Anterior cingulate cortex (tissue), 58 donors: Measurements from ENCODE around the gene ZNF608.

ENCODE experiments used
- DNase-seq, 58 donors: peaks; one replicate each; lab custom pipeline; 2025; lab: John Stamatoyannopoulos, UW

ZNF608 gene

GRCh38 chr5:124754206-124754927, 7.9 kb upstream of the ZNF608 start:
- DNase-seq = peak in 1 of 58 donors; percentile 54

- no peak for DNase-seq
Observed at GRCh38 chr5:124752854-124753720, 6.6 kb upstream of the ZNF608 start.

GRCh38 chr5:124751031-124751430, 4.6 kb upstream of the ZNF608 start:
- no peak for DNase-seq

GRCh38 chr5:124748687-124749594, 2.5 kb upstream of the ZNF608 start:
- DNase-seq = peak; percentile 29 to 94 (median 82)

- peak in 10 of 58 donors; percentile 13 to 61 (median 52) for DNase-seq
Observed at GRCh38 chr5:124747791-124748686, 1.6 kb upstream of the ZNF608 start.

- DNase-seq = peak; percentile 27 to 92 (median 72)
Observed at GRCh38 chr5:124746916-124747790, 714 bp upstream of the ZNF608 start.

GRCh38 chr5:124745007-124745927, 1.2 kb downstream of the ZNF608 start:
- no peak for DNase-seq

- DNase-seq = peak in 48 of 58 donors; percentile 18 to 75 (median 54)
Observed at GRCh38 chr5:124744170-124744971, 2.1 kb downstream of the ZNF608 start.

GRCh38 chr5:124743602-124744169, 2.8 kb downstream of the ZNF608 start:
- peak in 8 of 58 donors; percentile 12 to 62 (median 34) for DNase-seq

- DNase-seq = peak in 3 of 58 donors; percentile 22 to 39 (median 34)
Observed at GRCh38 chr5:124742983-124743601, 3.3 kb downstream of the ZNF608 start.

- DNase-seq = no peak
Observed at GRCh38 chr5:124742521-124742920, 3.9 kb downstream of the ZNF608 start.

- peak in 3 of 58 donors; percentile 21 to 30 (median 25) for DNase-seq
Observed at GRCh38 chr5:124741711-124742496, 4.5 kb downstream of the ZNF608 start.

- DNase-seq = no peak
Observed at GRCh38 chr5:124740991-124741583, 5.4 kb downstream of the ZNF608 start.

- no peak for DNase-seq
Observed at GRCh38 chr5:124740071-124740470, 6.4 kb downstream of the ZNF608 start.
